HG02759 (cell line): ENCODE results near the gene RRAD.
A peak's percentile ranks its signal among the peaks of the same experiment; 100 is the strongest.
"Not testable (repeated sequence)": the region's sequence is repeated elsewhere in the genome, so short reads cannot be mapped to it uniquely, and the experiment has no call there.

Source experiments
- ATAC-seq: cut with Tn5 transposase; IDR thresholded peaks from one replicate; pipeline ENCODE4 v1.9.1; 2021; ENCODE audit warnings: mild to moderate bottlenecking, moderate library complexity; ENCODE audit not compliant: unreplicated experiment

Gene RRAD

DNA sequence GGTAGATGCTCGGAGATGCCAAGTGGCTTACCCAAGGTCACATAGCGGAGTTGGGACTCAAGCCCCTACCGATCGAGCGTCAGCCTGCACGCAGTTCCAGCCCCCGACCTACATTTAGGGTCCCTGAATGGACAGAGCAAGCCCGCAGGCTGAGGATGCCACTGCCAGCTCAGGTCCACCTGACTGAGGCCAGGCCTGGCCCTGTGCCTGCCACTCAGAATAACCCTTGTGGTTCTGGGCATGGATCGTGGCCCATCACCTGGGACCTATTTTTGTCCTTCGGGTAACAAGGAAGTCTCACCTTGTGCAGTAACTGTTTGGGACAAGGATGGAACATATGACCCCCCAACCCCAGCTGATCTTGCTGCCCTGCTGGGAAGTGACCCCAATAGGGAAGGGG lies 23.7 kb downstream of the RRAD start:
- no peak for ATAC-seq

GRCh38 chr16:66900721-66901441 lies 24.5 kb downstream of the RRAD start:
- no peak for ATAC-seq

DNA sequence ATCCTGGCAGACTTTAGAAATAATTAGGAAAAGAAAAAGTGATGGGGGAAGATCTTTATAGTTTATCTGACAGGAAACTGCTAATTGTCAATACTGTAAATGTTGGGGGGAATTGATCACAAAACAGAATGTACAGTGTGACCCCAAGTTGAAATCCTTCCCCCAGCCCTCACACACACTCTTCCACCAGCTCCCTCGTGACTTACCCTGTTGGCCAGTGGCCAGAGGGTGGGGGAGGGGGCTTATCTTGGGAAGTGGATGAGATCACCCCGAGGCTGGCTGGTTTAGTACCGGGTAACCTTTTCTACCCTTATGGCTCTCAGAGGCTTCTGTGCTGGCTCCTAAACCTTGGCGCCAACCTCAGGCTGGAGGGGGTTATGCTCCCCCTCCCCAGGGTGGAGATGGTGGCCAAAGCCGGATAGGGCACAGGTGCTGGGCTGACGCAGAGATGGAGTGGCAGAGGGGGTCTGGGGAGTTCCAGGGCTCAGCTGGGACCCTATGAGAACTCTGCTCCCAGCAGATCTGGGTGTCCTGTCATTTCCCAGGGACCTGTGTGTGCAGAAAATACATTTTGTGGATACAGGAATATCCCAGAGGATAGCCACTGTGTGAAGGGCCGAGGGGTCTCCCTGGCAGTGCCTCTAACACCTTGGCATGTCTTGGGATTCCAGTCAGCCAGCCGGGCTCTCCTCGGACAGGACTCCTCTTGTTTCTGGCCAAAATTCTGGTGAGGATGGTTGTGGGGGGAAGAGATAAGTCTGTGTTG lies 25.2 kb downstream of the RRAD start:
- ATAC-seq, result no peak

GRCh38 chr16:66899310-66899944 lies 25.9 kb downstream of the RRAD start:
- ATAC-seq, result no peak

GRCh38 chr16:66898933-66899309 lies 26.4 kb downstream of the RRAD start:
- ATAC-seq, result no peak

GRCh38 chr16:66898207-66898606 lies 27.1 kb downstream of the RRAD start:
- ATAC-seq, result no peak

- not testable (repeated sequence) for ATAC-seq
These were observed 28.7 kb downstream of the RRAD start for GRCh38 chr16:66896682-66897081.

- ATAC-seq, result no peak
These were observed 29.3 kb downstream of the RRAD start for GRCh38 chr16:66895999-66896398.

GRCh38 chr16:66895689-66895979 lies 29.7 kb downstream of the RRAD start:
- no peak for ATAC-seq

GRCh38 chr16:66894948-66895688 lies 30.2 kb downstream of the RRAD start:
- peak; percentile 53 for ATAC-seq

- no peak for ATAC-seq
These were observed 31.3 kb downstream of the RRAD start for GRCh38 chr16:66894055-66894454.

- no peak for ATAC-seq
These were observed 33.5 kb downstream of the RRAD start for GRCh38 chr16:66891797-66892196.

DNA sequence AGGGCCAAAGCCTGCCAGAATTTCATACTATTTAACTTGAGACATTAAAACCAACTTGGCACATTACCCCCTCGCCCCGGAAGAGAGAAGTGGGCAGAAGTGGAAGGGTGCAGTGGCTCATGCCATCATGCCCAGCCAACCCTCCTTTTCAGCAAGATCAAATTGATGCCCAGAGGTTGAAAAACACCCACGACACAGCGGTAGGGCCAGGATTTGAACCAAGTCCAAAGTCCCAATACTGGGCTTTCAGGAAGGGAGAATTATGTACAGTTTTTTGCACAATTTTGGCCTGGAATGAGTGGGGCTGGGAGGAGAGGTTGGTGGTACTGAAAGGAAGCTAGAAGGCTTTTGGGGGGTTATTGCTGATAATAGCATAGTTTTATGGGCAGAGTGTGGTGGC lies 34.0 kb downstream of the RRAD start:
- no peak for ATAC-seq

DNA sequence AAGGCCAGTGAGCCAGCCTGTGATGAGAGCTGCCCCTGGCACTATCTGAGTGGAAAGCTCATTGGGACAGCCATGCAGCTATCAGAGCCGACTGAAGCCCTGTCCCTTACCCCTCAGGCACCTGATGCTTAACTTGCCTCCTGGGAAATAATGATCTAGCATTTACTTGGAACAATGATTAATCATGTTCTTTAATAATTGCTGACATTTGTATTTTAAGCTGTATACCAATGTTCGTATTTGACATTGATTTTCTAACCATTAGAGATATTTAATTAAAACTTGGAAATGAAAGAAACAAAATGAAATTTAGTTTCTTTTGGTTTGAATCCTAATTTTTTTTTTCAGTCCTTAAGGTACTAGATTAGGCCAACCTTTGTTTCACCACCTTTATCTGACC lies 34.5 kb downstream of the RRAD start:
- ATAC-seq, result no peak

DNA sequence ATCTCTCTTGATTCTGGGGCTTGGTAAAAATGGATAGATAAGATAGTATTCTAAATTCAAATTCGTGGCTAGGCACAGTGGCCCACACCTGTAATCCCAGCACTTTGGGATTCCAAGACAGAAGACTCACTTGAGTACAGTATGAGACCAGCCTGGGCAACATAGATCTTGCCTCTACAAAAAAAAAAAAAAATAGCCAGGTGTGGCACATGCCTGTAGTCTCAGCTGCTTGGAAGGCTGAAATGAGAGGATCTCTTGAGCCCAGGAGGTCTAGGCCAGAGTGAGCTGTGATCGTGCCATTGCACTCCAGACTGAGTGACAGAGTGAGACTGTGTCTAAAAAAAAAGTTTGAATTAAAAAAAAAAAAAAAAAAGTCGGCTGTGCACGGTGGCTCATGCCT lies 35.7 kb downstream of the RRAD start:
- ATAC-seq, result no peak

DNA sequence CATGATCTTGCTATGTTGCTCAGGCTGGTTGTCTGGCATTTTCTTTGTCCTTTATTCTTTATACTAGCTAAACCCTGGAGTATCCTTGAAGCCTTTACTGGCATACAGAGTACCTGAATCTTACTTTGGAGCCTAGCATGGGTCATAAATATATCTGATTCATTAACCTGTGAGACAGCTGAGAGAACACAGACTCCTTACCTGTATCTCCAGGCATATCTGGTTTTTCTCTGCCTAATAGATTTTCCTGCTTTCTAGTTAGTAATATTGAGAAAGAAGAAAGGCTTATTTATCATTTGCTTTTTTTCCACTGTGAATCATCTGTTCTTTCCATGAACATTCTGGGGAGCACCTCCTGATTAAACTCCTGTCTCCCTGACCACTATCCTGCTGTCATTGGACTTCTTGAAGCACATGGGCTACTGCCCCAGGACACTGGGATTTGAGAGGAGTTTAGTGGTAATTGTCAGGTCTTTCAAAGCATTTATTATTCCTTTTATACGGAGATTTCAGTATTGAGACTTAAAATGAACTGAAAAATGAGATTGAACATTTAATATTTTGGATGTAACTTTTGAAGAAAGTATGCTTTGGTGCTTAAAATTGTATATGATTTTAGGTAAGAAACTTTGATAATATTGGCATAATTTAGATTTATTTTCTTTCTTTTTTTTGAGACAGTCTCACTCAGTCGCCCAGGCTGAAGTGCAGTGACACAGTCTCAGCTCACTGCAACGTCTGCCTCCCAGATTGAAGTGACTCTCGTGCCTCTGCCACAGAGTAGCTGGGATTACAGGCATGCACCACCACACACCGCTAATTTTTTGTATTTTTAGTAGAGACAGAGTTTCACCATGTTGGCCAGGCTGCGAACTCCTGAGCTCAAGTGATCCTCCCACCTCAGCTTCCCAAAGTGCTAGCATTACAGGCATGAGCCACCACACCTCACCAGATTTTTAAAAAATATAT lies 36.4 kb downstream of the RRAD start:
- no peak for ATAC-seq

DNA sequence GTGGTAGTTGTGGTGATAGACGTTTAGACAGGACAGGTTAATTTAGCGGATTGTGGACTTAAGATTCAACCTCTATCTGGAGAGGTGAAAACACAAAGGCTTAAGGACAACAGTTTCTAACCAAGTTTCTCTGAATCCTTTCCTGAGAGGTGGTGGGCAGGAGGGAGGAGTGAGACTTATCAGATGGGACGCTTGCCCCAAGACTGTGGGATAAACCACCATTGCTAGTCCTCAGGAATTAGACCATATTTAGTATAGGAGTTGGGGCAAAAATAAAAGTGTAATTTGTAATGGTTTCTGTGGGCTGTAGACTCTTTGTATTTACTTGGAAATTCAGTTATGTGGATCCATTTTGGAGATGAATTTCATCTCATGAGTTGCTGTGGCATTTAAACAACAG lies 38.4 kb downstream of the RRAD start:
- no peak for ATAC-seq

DNA sequence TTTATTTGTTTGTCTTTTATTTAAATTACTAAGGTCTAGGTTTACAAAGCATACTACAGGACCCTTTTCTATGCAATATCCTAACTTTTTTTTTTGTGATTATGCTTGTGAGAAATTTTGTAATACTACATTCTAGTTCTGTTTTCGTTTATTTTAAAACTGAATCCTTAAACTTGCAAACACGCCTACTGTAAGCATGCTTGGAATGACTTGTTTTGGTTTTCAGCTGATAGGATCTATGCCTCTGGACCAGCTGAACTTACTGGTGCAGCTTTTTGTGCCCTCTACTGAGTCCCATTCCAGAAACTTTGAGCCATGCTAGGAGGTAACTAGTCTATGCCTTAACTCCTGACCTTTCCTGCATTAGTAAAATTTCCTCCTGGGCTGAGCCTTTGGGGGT lies 39.0 kb downstream of the RRAD start:
- no peak for ATAC-seq

- ATAC-seq, result no peak
These were observed 39.8 kb downstream of the RRAD start for GRCh38 chr16:66885491-66885890.

DNA sequence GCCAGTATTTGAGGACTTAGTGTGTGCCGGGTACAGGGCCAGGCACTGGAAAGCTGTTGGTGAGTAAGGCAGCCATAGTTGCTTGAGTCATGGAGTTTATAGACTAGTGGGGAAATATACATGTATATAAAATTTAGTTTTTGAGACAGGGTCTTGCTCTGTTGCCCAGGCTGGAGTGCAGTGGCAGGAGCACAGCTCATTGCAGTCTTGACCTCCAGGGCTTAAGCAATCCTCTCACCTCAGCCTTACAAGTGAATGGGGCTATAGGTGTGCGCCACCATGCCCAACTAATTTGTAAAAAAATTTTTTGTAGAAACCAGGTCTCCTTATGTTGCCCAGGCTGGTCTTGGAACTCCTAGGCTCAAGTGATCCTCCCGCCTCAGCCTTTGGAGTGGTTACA lies 42.6 kb downstream of the RRAD start:
- no peak for ATAC-seq
